NB4 (cell line): ENCODE data around the gene NTN3.

ENCODE experiments used
- CTCF ChIP-seq: IDR thresholded peaks from one replicate; pipeline ENCODE4 v1.5.1; 2012; ENCODE audit warnings: low read depth, low read length
- MAX ChIP-seq: IDR thresholded peaks from 2 replicates; pipeline ENCODE4 v1.6.1; 2011; ENCODE audit warnings: low read depth, low read length
- POLR2A ChIP-seq: IDR thresholded peaks from 2 replicates; pipeline ENCODE4 v1.6.1; 2011; ENCODE audit warnings: mild to moderate bottlenecking; ENCODE audit not compliant: insufficient read length; ENCODE audit errors: extremely low read depth

GRCh38 chr16:2515180-2515851, 44.2 kb downstream of the NTN3 start:
- TF ChIP-seq CTCF, result no peak
- no peak for TF ChIP-seq MAX
- no peak for TF ChIP-seq POLR2A
